ENCODE results near the gene TMC8.
"Not testable (repeated sequence)": the region's sequence is repeated elsewhere in the genome, so short reads cannot be mapped to it uniquely, and the experiment has no call there.

The TMC8 gene

DNA sequence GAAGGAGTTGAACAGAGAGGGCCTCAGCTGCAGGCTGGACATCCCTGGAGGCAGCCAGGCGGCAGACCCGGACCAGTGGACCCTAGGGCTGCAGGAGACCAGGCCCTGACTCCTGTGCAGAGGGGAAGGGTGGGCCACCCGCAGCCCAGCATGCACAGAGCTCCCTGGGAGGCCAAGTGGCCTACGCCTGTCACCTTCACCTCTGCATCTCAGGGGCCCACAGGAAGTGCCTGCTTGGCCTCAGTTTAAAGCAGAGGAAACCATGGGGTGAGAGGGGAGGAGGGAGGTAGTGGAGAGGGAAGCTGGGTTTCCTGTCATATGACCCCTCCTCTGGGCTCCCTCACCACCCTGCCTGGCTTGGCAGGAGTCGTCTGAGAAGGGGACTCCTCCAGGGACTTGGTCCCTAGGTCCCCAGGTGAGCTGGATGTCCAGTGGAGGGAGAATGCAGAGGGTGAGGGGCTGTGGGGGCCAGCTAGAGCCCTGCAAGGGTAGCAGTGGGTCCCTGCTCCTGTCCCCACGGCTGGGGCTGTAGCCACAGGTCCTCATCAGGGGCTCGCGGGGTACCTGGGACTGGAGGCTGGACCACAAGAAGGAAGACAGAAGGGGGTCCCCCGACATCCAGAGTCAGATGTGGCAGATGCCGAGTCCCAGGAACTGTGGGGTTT lies at the start of gene TMC8:
Gene TMC8 (plus strand): TSS at position 335 of the 665 bp plus-strand sequence. CDS start 818 bp downstream, outside the sequence.
- no peak for DNase-seq (ENCODE audit: low read depth, low spot score)

- DNase-seq (ENCODE audit: low read depth, low spot score): no peak
Observed at GRCh38 chr17:78081551-78081950, 49.0 kb upstream of the TMC8 start.

GRCh38 chr17:78082355-78082872 lies 48.2 kb upstream of the TMC8 start:
- not testable (repeated sequence) for DNase-seq (ENCODE audit: low read depth, low spot score)

DNA sequence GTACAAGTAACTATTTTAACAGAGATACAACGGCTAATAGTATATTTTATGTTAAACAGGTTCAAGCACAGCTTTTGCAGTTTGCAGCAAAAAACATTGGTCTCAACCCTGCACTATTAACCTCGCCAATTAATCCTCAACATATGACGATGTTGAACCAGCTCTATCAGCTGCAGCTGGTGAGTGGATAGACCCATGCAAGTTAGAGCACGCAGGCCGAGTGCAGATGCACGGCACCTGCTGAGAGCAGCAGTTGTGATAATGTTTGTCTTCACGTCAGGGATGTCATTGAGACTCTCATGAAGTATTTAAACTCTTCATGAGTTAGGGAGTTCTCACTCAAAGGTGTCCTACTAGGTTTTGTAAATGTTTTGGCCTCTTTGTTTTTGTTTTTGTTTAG lies 47.6 kb upstream of the TMC8 start:
- no peak for DNase-seq (ENCODE audit: low read depth, low spot score)

- DNase-seq (ENCODE audit: low read depth, low spot score): no peak
Observed at GRCh38 chr17:78086740-78087139, 43.8 kb upstream of the TMC8 start.

GRCh38 chr17:78088529-78088928 lies 42.0 kb upstream of the TMC8 start:
- DNase-seq (ENCODE audit: low read depth, low spot score): no peak

GRCh38 chr17:78089576-78090281 lies 40.8 kb upstream of the TMC8 start:
- no peak for DNase-seq (ENCODE audit: low read depth, low spot score)

GRCh38 chr17:78092794-78093324 lies 37.7 kb upstream of the TMC8 start:
- no peak for DNase-seq (ENCODE audit: low read depth, low spot score)

GRCh38 chr17:78095035-78095434 lies 35.5 kb upstream of the TMC8 start:
- DNase-seq (ENCODE audit: low read depth, low spot score): no peak

- no peak for DNase-seq (ENCODE audit: low read depth, low spot score)
Observed at GRCh38 chr17:78096093-78096492, 34.5 kb upstream of the TMC8 start.

GRCh38 chr17:78101112-78101511 lies 29.5 kb upstream of the TMC8 start:
- DNase-seq (ENCODE audit: low read depth, low spot score): no peak

- DNase-seq (ENCODE audit: low read depth, low spot score): no peak
Observed at GRCh38 chr17:78101542-78101941, 29.0 kb upstream of the TMC8 start.

- no peak for DNase-seq (ENCODE audit: low read depth, low spot score)
Observed at GRCh38 chr17:78103311-78103710, 27.3 kb upstream of the TMC8 start.

GRCh38 chr17:78104540-78104941 lies 26.0 kb upstream of the TMC8 start:
- DNase-seq (ENCODE audit: low read depth, low spot score): no peak

DNA sequence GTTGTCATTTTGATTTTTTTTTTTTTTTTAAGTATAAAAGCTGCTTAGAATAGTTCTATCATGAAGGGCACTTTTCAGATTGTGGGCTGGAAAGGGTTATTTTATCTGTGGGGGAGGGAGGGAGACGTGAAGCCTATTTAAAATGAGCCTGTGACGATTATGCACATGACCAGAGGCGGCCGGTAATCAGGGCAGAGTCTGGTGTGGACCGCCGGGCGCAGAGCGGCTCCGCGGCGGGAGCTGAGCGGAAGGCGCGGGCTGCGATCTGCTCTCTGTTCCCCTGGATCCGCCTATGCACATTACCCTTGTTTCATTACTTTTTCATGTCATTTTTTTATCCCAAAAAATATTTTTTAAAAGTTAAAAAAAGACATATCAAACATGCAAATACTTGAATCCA lies 25.5 kb upstream of the TMC8 start:
- DNase-seq (ENCODE audit: low read depth, low spot score): no peak

DNA sequence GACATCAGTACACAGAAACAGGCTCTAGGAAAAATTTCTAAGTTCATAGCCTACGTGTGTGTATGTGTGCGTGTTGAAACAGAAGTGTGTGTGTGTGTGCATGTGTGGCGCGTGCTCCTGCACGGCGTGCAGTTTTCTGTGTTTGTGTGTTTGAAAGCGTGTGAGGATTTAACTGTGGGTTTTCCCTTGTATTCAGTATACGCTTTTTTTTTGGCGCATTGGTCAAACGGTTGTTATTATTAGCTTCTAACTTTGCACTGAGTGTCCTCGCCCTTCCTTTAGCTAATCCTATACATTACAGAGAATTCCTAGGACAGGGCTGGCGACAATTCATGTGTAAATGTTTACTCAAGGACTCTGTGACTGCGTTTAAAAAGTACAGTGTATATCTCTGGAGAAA lies 25.0 kb upstream of the TMC8 start:
- no peak for DNase-seq (ENCODE audit: low read depth, low spot score)

DNA sequence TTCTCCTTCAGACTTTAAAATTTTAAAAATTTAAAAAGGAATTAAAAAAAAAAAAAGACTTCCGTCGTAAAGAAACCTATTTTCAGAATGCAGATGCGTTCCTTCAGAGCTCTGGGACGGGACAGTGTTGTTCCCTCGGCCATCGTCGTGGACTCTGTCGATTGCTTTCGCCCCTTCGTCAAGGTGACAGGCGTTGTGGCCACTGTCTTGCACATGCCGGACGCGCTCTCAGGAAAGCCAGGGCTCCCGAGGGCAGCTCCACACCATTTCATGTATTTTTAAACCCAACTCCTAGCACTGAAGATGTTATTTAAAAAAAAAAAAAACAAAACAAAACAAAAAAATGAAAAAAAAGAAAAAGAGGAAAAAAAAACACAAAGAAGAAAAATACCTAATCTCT lies 24.4 kb upstream of the TMC8 start:
- no peak for DNase-seq (ENCODE audit: low read depth, low spot score)

DNA sequence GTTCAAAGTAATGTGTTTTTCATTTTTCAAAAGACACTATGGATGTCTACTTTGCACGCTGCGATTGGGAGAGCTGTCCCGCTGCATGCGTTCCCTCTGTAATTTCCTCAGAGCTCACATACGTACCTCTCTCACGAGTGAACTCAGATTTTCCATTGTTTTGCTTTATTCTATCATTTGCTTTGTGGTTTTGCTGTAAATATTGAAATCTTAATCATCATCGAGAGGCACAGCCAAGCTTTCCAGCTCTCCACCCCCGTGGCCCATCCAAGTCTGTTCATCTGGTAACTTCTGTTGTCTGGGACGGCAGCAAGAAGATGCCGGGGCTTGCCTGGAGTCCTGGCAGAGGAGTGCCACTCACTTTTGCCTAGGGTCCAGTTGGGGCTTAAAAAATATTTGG lies 23.1 kb upstream of the TMC8 start:
- no peak for DNase-seq (ENCODE audit: low read depth, low spot score)

DNA sequence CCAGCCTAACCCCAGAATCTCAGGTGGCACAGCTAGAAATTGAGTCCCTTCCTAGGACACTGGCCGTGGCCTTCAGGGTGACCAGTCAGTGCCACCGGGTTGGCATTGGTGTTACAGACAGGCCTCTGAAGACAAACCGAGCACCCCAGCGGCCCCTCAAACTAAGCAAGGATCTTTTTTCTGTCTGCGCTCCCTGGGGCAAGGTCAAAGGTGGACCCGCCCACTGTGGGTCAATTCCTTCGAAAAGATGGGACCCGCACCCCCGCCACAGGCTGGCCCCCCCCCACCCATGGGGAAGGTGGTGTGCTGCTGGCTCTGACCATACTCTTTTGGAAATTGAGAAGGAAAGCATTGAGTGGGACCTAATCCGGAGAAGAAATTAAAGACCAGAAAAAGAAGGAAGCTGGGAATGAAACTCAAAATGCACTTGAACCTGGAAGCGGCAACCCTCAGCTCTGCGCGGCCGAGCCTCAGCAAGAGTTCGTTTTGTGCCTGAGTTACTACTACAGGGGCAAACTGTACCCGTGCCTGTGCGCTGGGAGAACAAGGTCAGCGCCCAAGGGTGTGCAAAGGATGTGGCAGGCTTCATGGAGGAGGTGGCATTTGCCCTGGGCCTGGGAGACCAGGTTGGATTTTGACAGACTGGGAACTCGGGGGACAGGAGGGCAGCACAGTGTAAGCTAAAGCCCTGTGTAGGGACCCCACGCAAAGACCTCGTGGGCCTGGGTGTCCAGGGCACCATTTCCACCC lies 22.4 kb upstream of the TMC8 start:
- DNase-seq (ENCODE audit: low read depth, low spot score): no peak

GRCh38 chr17:78108726-78109488 lies 21.7 kb upstream of the TMC8 start:
- no peak for DNase-seq (ENCODE audit: low read depth, low spot score)

DNA sequence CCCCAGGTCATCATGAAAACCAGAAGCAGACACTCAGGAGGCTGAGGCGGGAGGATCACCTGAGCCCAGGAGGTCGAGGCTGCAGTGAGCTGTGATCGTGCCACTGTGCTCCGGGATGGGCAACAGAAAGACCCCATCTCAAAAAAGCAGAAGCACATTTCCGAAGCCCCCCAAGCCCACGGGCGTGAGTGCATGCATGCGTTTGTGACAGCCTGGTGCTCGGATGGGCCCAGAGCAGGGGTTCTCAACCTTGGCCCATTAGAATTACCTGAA lies 21.1 kb upstream of the TMC8 start:
- DNase-seq (ENCODE audit: low read depth, low spot score): no peak

All from iPS DF 19.7 (cell line).